K562 (cell line): ENCODE measurements around the gene CDH18. TPM values are rescaled to one million over a fixed set of nuclear protein-coding genes. Genes with fewer than 3 reads are reported as not detected.

Source experiments
- ATAC-seq: fragments of 200-7000 bp; cut with Tn5 transposase; 3 replicates; pipeline ENCODE4 v1.9.1; 2020; ENCODE audit warnings: moderate library complexity
- BruUV-seq: library from RNA; stranded (reverse); fragments of 400-500 nt; replicated peaks from 2 replicates; lab custom pipeline; 2021; lab: Mats Ljungman, UMichigan
- CTCF ChIA-PET: fragments of 300-600 bp; formaldehyde crosslinking; extraction: SDS; loops from one replicate; lab custom pipeline; 2021; ENCODE audit warnings: low intra/inter-chr PET ratio; lab: Yijun Ruan, JAX
- POLR2A ChIA-PET: fragments of 300-600, 350-650 bp; sonication (Branson Sonifier 250); formaldehyde crosslinking; extraction: SDS; loops from one replicate; lab custom pipeline; 2021; ENCODE audit warnings: antibody characterized with exemption, inconsistent platforms; lab: Yijun Ruan, JAX
- DNase-seq, 4 experiments: peaks; one replicate each; pipeline versions ENCODE4 v3.0.0 to v3.0.0-alpha.2; 2011 to 2018; ENCODE audit warnings: low spot score in 3 of 4, mixed read lengths in 3 of 4; ENCODE audit errors: extremely low read depth in 1 of 4
- FAIRE-seq: peaks from 2 replicates; lab custom pipeline; 2011; peaks lifted over from hg19 to GRCh38; lab: Jason Lieb, UNC
- H2AFZ ChIP-seq: 2 replicates; pipeline ENCODE4 v1.6.0; 2011; ENCODE audit warnings: low read depth, low read length, control low read depth, inconsistent platforms
- H3K27ac ChIP-seq: fragments of 200-600 bp; 3 replicates; pipeline ENCODE4 v1.8.0; 2011; ENCODE audit warnings: low read depth, mild to moderate bottlenecking, control low read depth, inconsistent platforms, low read length, moderate library complexity, mixed read lengths; ENCODE audit errors: extremely low read depth
- H3K27me3 ChIP-seq, 2 experiments: fragments of 300-600 bp in 1 of 2; 2 replicates in 1 of 2; 3 replicates in 1 of 2; pipeline versions ENCODE4 v1.6.0 to v1.8.0; 2011; ENCODE audit warnings: inconsistent platforms in 2 of 2, low read length in 2 of 2, mild to moderate bottlenecking in 1 of 2, mixed read lengths in 1 of 2, moderate library complexity in 1 of 2; ENCODE audit not compliant: control insufficient read depth in 2 of 2, insufficient read depth in 2 of 2
- H3K36me3 ChIP-seq: fragments of 300-600 bp; 3 replicates; pipeline ENCODE4 v1.8.0; 2011; ENCODE audit warnings: mild to moderate bottlenecking, low read length, inconsistent platforms; ENCODE audit not compliant: control insufficient read depth, insufficient read depth
- H3K4me1 ChIP-seq, 2 experiments: fragments of 200-600 bp in 1 of 2; replicated peaks in 1 of 2; 2 replicates in 1 of 2; 3 replicates in 1 of 2; pipeline versions ENCODE4 v1.5.1 to v1.8.0; 2011; ENCODE audit warnings: inconsistent platforms in 2 of 2, low read length in 2 of 2, mild to moderate bottlenecking in 1 of 2, mixed read lengths in 1 of 2, moderate library complexity in 1 of 2; ENCODE audit not compliant: control insufficient read depth in 2 of 2, insufficient read depth in 2 of 2
- H3K4me2 ChIP-seq: 2 replicates; pipeline ENCODE4 v1.6.1; 2011; ENCODE audit warnings: low read length, control low read depth, inconsistent platforms, mixed read lengths; ENCODE audit not compliant: insufficient read depth
- H3K4me3 ChIP-seq: fragments of 200-600 bp; sonication (generic), shearing (Covaris generic); 2 replicates; pipeline ENCODE4 v1.5.1; 2016; ENCODE audit warnings: control low read depth, inconsistent platforms
- H3K79me2 ChIP-seq: fragments of 200-600 bp; 3 replicates; pipeline ENCODE4 v1.8.0; 2011; ENCODE audit warnings: low read length, inconsistent platforms; ENCODE audit not compliant: control insufficient read depth, insufficient read depth
- H3K9ac ChIP-seq, 2 experiments: 2 replicates each; pipeline versions ENCODE4 v1.6.0 to v1.6.1; 2011; ENCODE audit warnings: low read depth in 2 of 2, low read length in 2 of 2, control low read depth in 1 of 2, inconsistent platforms in 1 of 2, mild to moderate bottlenecking in 1 of 2, mixed read lengths in 1 of 2; ENCODE audit not compliant: insufficient read depth in 1 of 2
- H3K9me1 ChIP-seq: one replicate; pipeline ENCODE4 v1.6.0; 2011; ENCODE audit warnings: inconsistent platforms, mild to moderate bottlenecking, low read length, moderate library complexity; ENCODE audit not compliant: control insufficient read depth, insufficient read depth
- H3K9me3 ChIP-seq: replicated peaks from 2 replicates; pipeline ENCODE4 v1.5.1; 2011; ENCODE audit warnings: low read depth, low read length, inconsistent platforms; ENCODE audit not compliant: control insufficient read depth, insufficient read depth
- H4K20me1 ChIP-seq: replicated peaks from 2 replicates; pipeline ENCODE4 v1.6.1; 2011; ENCODE audit warnings: low read length, inconsistent platforms, mixed read lengths; ENCODE audit not compliant: control insufficient read depth, insufficient read depth
- CREB3L1 ChIP-seq: fragments of 450-650 bp; IDR thresholded peaks from 2 replicates; pipeline ENCODE4 v1.6.1; 2014; ENCODE audit warnings: low read depth, mild to moderate bottlenecking, moderate library complexity, borderline replicate concordance
- FIP1L1 ChIP-seq: fragments of 200-400 bp; formaldehyde crosslinking; IDR thresholded peaks from 2 replicates; pipeline ENCODE4 v1.6.1; 2018; ENCODE audit warnings: mild to moderate bottlenecking, low read depth, low read length; ENCODE audit not compliant: poor library complexity, severe bottlenecking
- GTF2E2 ChIP-seq: fragments of 200-800 bp; sonication (Bioruptor generic); IDR thresholded peaks from 2 replicates; pipeline ENCODE4 v1.6.1; 2016; ENCODE audit warnings: missing genetic modification characterization, missing compliant biosample characterization
- HIVEP1 ChIP-seq: fragments of 250-450 bp; sonication (Bioruptor Pico); IDR thresholded peaks from 2 replicates; pipeline ENCODE4 v1.4.0; 2020; ENCODE audit warnings: mild to moderate bottlenecking
- ID3 ChIP-seq, 2 experiments: fragments of 250-450 bp in 1 of 2; fragments of 450-650 bp in 1 of 2; sonication (Bioruptor Pico) in 1 of 2; IDR thresholded peaks; 2 replicates each; pipeline versions ENCODE4 v1.6.1 to v1.8.0; 2016 to 2021; ENCODE audit warnings: mild to moderate bottlenecking in 2 of 2, moderate library complexity in 2 of 2, missing compliant biosample characterization in 1 of 2, missing genetic modification characterization in 1 of 2
- IRF1 ChIP-seq: sonication (generic); formaldehyde crosslinking; IDR thresholded peaks from 2 replicates; pipeline ENCODE4 v1.8.0; 2022; ENCODE audit warnings: missing genetic modification reagents, mild to moderate bottlenecking, borderline replicate concordance
- MAZ ChIP-seq, 2 experiments: fragments of 450-650 bp in 1 of 2; sonication (generic) in 1 of 2; formaldehyde crosslinking; IDR thresholded peaks in 1 of 2; conservative IDR thresholded peaks in 1 of 2; 2 replicates each; pipeline versions ENCODE4 v1.4.0 to v1.5.0; 2020; ENCODE audit warnings: mild to moderate bottlenecking in 1 of 2, missing genetic modification reagents in 1 of 2
- PATZ1 ChIP-seq: fragments of 250-450 bp; sonication (Bioruptor Pico); IDR thresholded peaks from 2 replicates; pipeline ENCODE4 v1.5.0; 2020; ENCODE audit warnings: mild to moderate bottlenecking, borderline replicate concordance
- SNAPC5 ChIP-seq: fragments of 250-450 bp; sonication (Bioruptor Pico); IDR thresholded peaks from 2 replicates; pipeline ENCODE4 v1.8.0; 2021; ENCODE audit warnings: moderate library complexity, mild to moderate bottlenecking, inconsistent platforms
- ZNF197 ChIP-seq: fragments of 200-800 bp; sonication (Bioruptor generic); IDR thresholded peaks from 2 replicates; pipeline ENCODE4 v1.6.1; 2016; ENCODE audit warnings: low read depth, missing genetic modification characterization, missing compliant biosample characterization
- WGBS: fragments of 100-300 bp; shearing (Covaris generic); methylation state at CpG from one replicate; pipeline ENCODE4 v1.1.6; 2016; ENCODE audit warnings: low coverage, mixed read lengths; ENCODE audit not compliant: insufficient coverage; ENCODE audit errors: missing lambda C conversion rate; 5-methylcytosine and 5-hydroxymethylcytosine counted together
- in situ Hi-C: fragments of 300-500 bp; cut with MboI; formaldehyde crosslinking; loops from 4 replicates; pipeline ENCODE4 v1.15.0; 2018; ENCODE audit warnings: inconsistent platforms, mixed read lengths
- intact Hi-C: fragments of 100-400 bp; cut with micrococcal nuclease; formaldehyde crosslinking; loops from 2 replicates; pipeline ENCODE4 v1.14.2; 2022
- polyA plus RNA-seq, 8 experiments: library from polyadenylated mRNA; depleted of rRNA in 4 of 8; stranded (reverse) in 5 of 8; unstranded in 3 of 8; fragments of >200 nt; fragmentation: Nextera tagmentation in 2 of 8; fragmentation: Illumina TruSeq in 1 of 8; extraction: Ambion mirVana in 2 of 8; extraction: Trizol in 1 of 8; gene quantifications; 2 replicates each; pipeline versions ENCODE4 v1.2.1 to v1.2.3, GENCODE V29; 2011 to 2014; ENCODE audit warnings: inconsistent platforms in 1 of 8, missing spikeins in 1 of 8
- total RNA-seq, 7 experiments: library from RNA; depleted of rRNA in 6 of 7; stranded (reverse); fragments of >200 nt in 6 of 7; fragmentation: Illumina TruSeq in 2 of 7; extraction: Trizol in 2 of 7; gene quantifications; 2 replicates each; pipeline versions ENCODE4 v1.2.1 to v1.2.3, GENCODE V29; 2011 to 2021; ENCODE audit warnings: low replicate concordance in 1 of 7
- TF ChIP-seq, protein P1 (sequence below), 2 experiments: fragments of 450-650 bp in 1 of 2; sonication (generic) in 1 of 2; formaldehyde crosslinking; conservative IDR thresholded peaks; 2 replicates each; pipeline versions ENCODE4 v1.4.0 to v1.8.1; 2020 to 2022; ENCODE audit warnings: mild to moderate bottlenecking in 1 of 2, missing genetic modification reagents in 1 of 2
- TF ChIP-seq, protein P2 (sequence below): fragments of 250-450 bp; sonication (Bioruptor Pico); IDR thresholded peaks from 2 replicates; pipeline ENCODE4 v1.8.0; 2022; ENCODE audit warnings: inconsistent platforms, mild to moderate bottlenecking, moderate library complexity, borderline replicate concordance

CDH18 gene
- total and polyA plus RNA-seq, 9 of the 15 experiments (the other 6 are each of a cell fraction or from before 2014, with no cell fraction given) = 0.18 to 1.4 (median 0.31) TPM

- TF ChIP-seq, protein P1, sequence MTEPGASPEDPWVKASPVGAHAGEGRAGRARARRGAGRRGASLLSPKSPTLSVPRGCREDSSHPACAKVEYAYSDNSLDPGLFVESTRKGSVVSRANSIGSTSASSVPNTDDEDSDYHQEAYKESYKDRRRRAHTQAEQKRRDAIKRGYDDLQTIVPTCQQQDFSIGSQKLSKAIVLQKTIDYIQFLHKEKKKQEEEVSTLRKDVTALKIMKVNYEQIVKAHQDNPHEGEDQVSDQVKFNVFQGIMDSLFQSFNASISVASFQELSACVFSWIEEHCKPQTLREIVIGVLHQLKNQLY (CRISPR knock-in tag; conservative IDR thresholded peaks at IDR 0.05) = no peak
- TF ChIP-seq, protein P2, sequence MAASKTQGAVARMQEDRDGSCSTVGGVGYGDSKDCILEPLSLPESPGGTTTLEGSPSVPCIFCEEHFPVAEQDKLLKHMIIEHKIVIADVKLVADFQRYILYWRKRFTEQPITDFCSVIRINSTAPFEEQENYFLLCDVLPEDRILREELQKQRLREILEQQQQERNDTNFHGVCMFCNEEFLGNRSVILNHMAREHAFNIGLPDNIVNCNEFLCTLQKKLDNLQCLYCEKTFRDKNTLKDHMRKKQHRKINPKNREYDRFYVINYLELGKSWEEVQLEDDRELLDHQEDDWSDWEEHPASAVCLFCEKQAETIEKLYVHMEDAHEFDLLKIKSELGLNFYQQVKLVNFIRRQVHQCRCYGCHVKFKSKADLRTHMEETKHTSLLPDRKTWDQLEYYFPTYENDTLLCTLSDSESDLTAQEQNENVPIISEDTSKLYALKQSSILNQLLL = no peak
- TF ChIP-seq SNAPC5 = no peak
- TF ChIP-seq, all 486 proteins: peak for 0
These were observed 60.8 kb downstream of the CDH18 start (continued) for GRCh38 chr5:19927170-19927569.

GRCh38 chr5:19923742-19924141 lies 64.3 kb downstream of the CDH18 start:
- 0% methylated on average over 3 of the region's 3 CpGs for WGBS
- Histone ChIP-seq H3K4me1 (no peaks in the 10 kb centered on the region), H3K9me1 (no peaks in the 10 kb centered on the region), H2AFZ (no peak overlapping the region), H3K4me3 (no peak overlapping the region), H3K36me3 (no peaks in the 10 kb centered on the region), H3K4me2 (no peak overlapping the region), H3K79me2 (no peaks in the 10 kb centered on the region), H4K20me1 (no peaks in the 10 kb centered on the region), H3K27ac (no peak overlapping the region), H3K9ac (no peak overlapping the region), H3K9me3 (0 out of 2 replicates have a peak, but pooled peaks cover 2% of the 10 kb centered on the region), H3K27me3 (no peaks in the 10 kb centered on the region)
- CTCF ChIA-PET = no interaction called here
- FAIRE-seq (no peak), DNase-seq (no peak), ATAC-seq (no peak)
- POLR2A ChIA-PET = interaction anchor here (0.7 kb wide), 1 partner anchor 1326 kb away, joined by 3 read pairs; no protein-coding TSS in a partner anchor
- intact Hi-C loops (no loop called here), in situ Hi-C loops (no loop called here)
- BruUV-seq = no TSS peak
- TF ChIP-seq PATZ1 (no peak), HIVEP1 (CRISPR knock-in tag) (no peak), GTF2E2 (no peak), ZNF197 (CRISPR knock-in tag) (no peak), CREB3L1 (no peak), IRF1 (no peak), FIP1L1 (no peak), MAZ (CRISPR knock-in tag; conservative IDR thresholded peaks at IDR 0.05 in 1 of 2, IDR thresholded peaks at IDR 0.05 in 1 of 2) (no peak), ID3 (CRISPR knock-in tag; IDR thresholded peaks at IDR 0.05) (no peak), ID3 (tag; IDR thresholded peaks at IDR 0.05) (no peak)
